OCI-LY3 (cell line): ENCODE results near the gene EXD1.

ENCODE experiments used
- CTCF ChIP-seq: fragments of 200-600, 300-600 bp; sonication (generic); IDR thresholded peaks from 2 replicates; pipeline ENCODE4 v1.5.1; 2014; ENCODE audit warnings: antibody characterized with exemption, low read length, low read depth
- EZH2phosphoT487 ChIP-seq: fragments of 200-600 bp; shearing (Covaris generic); IDR thresholded peaks from 2 replicates; pipeline ENCODE4 v1.6.1; 2018; ENCODE audit warnings: antibody characterized with exemption, mixed run types, low read depth

GRCh38 chr15:41278319-41278718, 47.8 kb upstream of the EXD1 start:
- no peak for TF ChIP-seq CTCF
- no peak for TF ChIP-seq EZH2phosphoT487
